GM12873 (cell line): ENCODE measurements around the gene PSTPIP1.

Experiments used
- CTCF ChIP-seq: IDR thresholded peaks from 2 replicates; pipeline ENCODE4 v1.5.1; 2012; ENCODE audit warnings: low read depth, mild to moderate bottlenecking, moderate library complexity, low read length, control low read depth; ENCODE audit not compliant: insufficient read depth; ENCODE audit errors: missing control alignments

Gene PSTPIP1

GRCh38 chr15:77039848-77040247 lies 44.9 kb downstream of the PSTPIP1 start:
- TF ChIP-seq CTCF: no peak

- no peak for TF ChIP-seq CTCF
These were observed 45.7 kb downstream of the PSTPIP1 start for GRCh38 chr15:77040673-77041072.

GRCh38 chr15:77042245-77042919 lies 47.5 kb downstream of the PSTPIP1 start:
- TF ChIP-seq CTCF: no peak

GRCh38 chr15:77042955-77043920 lies 48.3 kb downstream of the PSTPIP1 start:
- no peak for TF ChIP-seq CTCF

GRCh38 chr15:77044228-77045042 lies 49.5 kb downstream of the PSTPIP1 start:
- TF ChIP-seq CTCF: no peak

- no peak for TF ChIP-seq CTCF
These were observed 51.1 kb downstream of the PSTPIP1 start for GRCh38 chr15:77045985-77046384.

- TF ChIP-seq CTCF: no peak
These were observed 51.9 kb downstream of the PSTPIP1 start for GRCh38 chr15:77046704-77047412.
